WI38 (cell line): ENCODE measurements around the gene CTBP1.

Source experiments
- H3K4me3 ChIP-seq: 2 replicates; pipeline ENCODE4 v1.5.1; 2011; ENCODE audit warnings: low read depth, mild to moderate bottlenecking, control low read depth, low read length
- TF ChIP-seq, protein P1 (sequence below): IDR thresholded peaks from 2 replicates; pipeline ENCODE4 v1.5.1; 2012; ENCODE audit warnings: low read depth, mild to moderate bottlenecking, control low read depth, low read length

Gene CTBP1

DNA sequence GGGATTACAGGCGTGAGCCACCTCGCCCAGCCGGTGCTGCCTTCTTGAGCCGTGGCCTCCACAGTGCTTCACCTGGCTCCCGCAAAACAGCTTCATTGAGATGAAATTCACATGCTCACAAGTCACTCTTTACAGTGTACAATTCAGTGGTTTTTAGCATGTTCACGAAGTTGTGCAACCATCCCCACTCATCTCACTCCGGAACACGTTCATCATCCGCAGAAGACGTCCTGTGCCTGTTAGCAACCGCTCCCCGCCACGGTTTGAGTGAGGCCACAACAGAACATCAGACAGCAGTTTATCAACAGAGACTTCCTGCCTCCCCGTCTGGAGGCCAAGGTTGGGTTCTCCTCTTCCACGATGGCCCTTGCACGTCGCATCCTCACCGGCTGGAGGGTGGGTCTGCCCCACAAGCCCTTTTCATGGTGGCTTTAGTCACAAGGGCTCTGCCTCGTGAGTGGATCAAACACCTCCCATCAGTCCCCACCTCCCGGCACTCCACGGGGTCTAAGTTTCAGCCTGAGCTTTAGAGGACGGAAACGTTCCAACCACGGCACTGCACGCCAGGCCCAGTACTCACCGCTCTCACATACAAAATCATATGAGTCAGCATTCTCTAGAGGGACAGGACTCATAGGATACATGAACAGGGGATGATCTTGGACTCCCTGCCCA lies 46.9 kb downstream of the CTBP1 start:
- peak overlapping the region; percentile 10 for H3K4me3 ChIP-seq
- TF ChIP-seq, protein P1, sequence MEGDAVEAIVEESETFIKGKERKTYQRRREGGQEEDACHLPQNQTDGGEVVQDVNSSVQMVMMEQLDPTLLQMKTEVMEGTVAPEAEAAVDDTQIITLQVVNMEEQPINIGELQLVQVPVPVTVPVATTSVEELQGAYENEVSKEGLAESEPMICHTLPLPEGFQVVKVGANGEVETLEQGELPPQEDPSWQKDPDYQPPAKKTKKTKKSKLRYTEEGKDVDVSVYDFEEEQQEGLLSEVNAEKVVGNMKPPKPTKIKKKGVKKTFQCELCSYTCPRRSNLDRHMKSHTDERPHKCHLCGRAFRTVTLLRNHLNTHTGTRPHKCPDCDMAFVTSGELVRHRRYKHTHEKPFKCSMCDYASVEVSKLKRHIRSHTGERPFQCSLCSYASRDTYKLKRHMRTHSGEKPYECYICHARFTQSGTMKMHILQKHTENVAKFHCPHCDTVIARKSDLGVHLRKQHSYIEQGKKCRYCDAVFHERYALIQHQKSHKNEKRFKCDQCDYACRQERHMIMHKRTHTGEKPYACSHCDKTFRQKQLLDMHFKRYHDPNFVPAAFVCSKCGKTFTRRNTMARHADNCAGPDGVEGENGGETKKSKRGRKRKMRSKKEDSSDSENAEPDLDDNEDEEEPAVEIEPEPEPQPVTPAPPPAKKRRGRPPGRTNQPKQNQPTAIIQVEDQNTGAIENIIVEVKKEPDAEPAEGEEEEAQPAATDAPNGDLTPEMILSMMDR = no peak

DNA sequence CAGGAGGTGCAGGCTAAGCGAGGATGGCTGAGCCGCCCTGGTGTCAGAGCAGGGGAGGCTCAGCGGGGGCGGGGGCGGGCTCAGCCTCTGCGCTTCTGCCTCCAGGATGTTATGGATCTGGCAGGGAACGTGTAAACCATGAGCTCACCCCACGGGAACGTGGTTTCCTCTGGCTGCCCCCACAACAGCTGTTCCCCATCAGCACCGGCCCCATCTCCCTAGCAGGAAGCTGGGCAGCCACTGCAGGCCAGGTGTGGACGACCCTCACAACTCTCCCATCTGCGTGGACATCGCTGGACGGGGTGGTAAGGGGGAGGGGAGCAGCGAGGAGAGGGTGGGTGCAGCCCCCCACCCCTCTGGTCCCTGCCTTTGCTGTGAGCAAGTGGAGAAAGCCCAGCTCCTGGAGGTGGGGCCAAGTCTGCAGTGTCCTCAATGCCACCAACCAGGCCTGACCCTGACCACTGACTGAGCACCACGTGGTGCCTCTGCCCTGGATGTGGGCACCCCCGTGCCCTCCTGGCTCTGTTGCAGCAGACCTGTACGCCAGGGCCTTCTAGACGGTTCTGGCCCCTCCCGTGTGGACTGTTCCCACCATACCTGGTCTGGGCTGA lies 48.4 kb downstream of the CTBP1 start:
- H3K4me3 ChIP-seq = peak overlapping the region; percentile 59
- TF ChIP-seq, protein P1 = no peak

DNA sequence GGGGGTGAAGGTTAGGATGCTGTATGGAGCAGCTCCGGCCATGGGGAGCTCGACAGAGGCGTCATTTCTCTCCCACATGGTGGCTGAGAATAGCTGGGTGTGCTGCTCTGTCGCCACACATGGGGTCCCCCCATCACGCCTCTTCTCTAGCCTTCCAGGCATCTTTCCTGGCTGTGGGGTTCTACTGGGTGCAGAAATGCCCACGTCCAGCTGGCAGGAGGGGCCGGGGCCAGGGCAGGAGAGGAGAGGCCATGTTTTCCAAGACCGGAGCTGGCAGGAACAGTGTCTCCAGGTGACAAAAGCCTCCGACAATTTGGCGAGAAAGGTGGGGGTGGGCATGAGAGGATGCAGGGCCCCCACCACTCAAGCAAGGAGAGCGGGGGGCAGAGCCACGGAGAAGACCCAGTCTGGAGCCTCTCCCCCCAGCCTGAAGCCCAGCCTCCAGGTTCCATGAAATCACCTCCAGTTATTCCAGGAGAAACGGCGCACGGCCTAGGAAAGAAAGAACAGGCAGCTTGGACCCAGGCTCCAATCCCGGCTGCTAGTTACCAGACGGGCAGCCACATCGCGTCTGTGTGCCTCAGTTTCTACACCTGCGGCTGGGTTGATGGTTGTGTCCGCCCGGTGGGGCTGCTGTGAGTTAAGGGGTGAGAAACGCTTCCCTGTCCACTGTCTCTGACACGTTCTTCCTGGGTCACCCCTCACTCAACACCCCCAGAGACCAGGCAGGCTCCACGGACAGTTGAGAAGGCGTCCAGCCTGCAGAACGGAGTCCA lies 49.2 kb downstream of the CTBP1 start:
- TF ChIP-seq, protein P1 = no peak
- peak overlapping the region; percentile 59 for H3K4me3 ChIP-seq

DNA sequence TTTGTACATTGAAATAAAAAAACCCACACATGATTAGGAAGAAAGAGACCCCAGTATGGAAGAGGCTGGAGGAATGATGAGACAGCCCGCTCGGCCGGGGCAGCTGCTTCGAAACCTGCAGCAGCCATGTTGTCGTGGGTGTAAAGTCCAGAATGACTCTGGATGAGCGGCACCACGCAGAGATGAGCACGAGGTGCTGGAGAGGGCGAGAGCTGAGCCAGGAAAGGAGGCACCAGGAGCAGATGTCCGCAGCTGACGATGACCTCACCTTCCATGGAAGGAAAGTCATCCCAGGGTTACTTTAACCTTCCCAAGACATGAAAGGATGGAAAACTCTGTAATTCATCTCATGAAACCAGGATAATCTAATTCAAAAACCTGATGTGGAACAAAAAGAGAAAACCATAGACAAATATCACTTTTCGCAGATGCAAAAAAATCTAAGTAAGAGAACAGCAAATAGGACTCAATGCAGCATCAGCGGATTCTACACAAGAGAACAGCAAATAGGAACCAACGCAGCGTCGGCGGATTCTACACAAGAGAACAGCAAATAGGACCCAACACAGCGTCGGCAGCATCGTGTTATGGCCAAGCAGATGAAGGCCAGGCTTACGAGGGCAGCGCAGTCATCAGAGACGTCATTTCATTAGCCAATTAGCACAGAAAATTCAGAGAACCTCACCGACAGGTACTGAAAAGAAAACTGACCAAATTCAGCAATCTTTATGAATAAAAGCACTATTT lies 50.7 kb downstream of the CTBP1 start:
- TF ChIP-seq, protein P1 = no peak
- no peak overlapping the region for H3K4me3 ChIP-seq

DNA sequence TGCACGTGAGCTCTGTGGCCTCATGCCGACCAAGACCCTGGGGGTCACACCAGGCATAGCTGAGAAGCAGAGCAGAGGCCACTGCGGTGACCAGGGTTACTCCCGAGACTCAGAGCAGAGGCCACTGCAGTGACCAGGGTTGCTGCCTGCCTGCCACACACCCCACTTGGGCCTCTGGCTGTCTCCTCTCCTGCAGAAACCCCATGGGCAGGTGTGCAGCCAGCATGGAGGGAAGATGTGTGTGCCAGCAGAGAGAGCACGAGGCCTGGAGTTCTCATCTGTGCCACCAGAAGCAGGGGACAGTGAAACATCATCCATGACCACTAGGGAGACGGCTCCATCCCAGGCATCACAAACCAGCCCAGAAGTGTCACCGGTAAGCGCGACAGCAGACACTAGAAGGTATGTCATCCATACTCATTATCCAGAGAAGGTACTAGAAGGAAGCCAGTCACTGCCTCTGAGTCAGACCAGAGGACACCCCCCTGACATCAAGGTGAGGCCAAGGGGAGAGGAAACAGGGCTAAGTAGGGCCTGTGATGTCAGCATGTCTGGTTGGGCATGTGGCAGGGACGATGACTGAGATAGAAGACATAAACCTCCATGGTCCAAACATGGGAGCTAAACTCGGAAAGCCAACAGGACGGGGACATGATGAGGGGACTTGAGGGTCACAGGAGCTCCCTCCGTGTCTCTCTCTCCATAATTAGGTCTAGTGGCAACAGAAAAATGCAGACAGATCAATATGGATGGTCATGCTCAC lies 52.3 kb downstream of the CTBP1 start:
- TF ChIP-seq, protein P1 = no peak
- H3K4me3 ChIP-seq = no peak overlapping the region

DNA sequence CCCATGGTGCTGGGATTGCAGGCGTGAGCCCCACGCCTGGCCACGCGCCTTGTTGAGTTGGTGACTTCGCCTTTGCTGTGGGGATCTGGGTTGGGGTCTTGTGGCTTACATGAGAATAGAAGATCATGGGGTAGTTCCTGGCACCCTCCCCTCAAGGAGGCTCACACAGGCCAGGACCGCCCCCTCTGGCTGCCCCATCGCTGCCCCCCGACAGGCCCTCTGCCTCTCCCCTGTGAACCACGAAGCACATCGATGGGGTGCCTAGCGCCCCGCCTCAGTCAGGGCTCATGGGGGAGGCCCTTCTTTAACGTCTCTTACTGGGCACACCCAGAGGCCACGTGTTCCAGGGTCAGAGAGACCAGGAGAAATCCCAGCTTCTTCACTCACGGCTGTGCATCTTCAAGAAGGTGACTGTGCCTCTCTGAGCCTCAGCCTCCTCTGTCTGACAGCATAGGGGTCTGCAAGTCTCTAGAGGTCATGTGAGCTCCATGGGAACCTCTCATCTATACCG lies 53.0 kb downstream of the CTBP1 start:
- TF ChIP-seq, protein P1 = no peak
- H3K4me3 ChIP-seq = no peak overlapping the region
